IPS DF 6.9 (cell line): ENCODE data around the gene ARHGEF6.
A peak's percentile ranks its signal among the peaks of the same experiment; 100 is the strongest.

ENCODE experiments used
- DNase-seq: peaks from one replicate; pipeline ENCODE4 v3.0.0-alpha.2; 2013; ENCODE audit warnings: low read depth, low spot score
- H3K27ac ChIP-seq: one replicate; pipeline ENCODE4 v1.5.1; 2013; ENCODE audit warnings: low read length, control low read depth
- H3K27me3 ChIP-seq: 2 replicates; pipeline ENCODE4 v1.6.1; 2013; ENCODE audit warnings: mild to moderate bottlenecking, low read length; ENCODE audit not compliant: control insufficient read depth, insufficient read depth
- H3K36me3 ChIP-seq: 2 replicates; pipeline ENCODE4 v1.6.1; 2013; ENCODE audit warnings: low read length; ENCODE audit not compliant: control insufficient read depth, insufficient read depth
- H3K4me1 ChIP-seq: 2 replicates; pipeline ENCODE4 v1.6.1; 2013; ENCODE audit warnings: low read length; ENCODE audit not compliant: control insufficient read depth, insufficient read depth
- H3K4me3 ChIP-seq: 2 replicates; pipeline ENCODE4 v1.5.1; 2013; ENCODE audit warnings: mild to moderate bottlenecking, low read length
- H3K9me3 ChIP-seq: 2 replicates; pipeline ENCODE4 v1.6.1; 2013; ENCODE audit warnings: low read length, inconsistent platforms; ENCODE audit not compliant: control insufficient read depth, insufficient read depth
- WGBS: extraction: QIAGEN DNeasy Blood & Tissue Kit; methylation state at CpG from one replicate; pipeline ENCODE4 v1.1.7; 2013; ENCODE audit warnings: mixed read lengths, missing lambda C conversion rate; ENCODE audit not compliant: insufficient read length, insufficient coverage; 5-methylcytosine and 5-hydroxymethylcytosine counted together

Gene ARHGEF6

DNA sequence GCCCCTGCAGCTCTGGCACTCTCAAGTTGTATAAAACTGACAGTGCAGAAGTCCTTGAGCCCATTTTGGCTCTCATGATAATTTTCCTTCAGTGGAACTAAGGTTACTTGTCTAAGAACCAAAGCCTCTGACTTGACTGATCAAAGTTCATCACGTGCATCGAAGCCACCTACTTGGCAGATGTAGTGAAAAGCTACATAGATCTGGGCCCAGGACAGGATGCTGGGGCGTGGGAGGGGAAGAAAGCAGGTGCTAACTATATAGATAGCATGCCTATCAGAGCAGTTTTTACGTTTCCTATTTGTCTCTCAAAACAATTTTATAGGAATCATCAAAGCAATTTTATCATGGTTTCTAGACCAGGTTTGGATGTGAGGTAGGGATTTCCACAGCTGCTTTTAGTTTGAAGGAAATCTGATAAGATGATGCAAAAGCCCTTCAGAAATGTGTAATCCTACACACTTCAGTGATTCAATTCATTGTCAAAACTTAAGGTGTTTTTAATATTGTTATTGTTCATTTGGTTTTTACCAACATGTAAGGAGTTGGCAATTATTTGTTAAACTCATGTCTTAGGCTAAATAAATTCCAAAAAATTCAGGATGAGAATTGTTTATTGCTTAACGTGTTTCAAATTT lies 134.0 kb downstream of the ARHGEF6 start:
- H3K27ac ChIP-seq: no peak overlapping the region
- H3K27me3 ChIP-seq: no peaks in the 10 kb centered on the region
- no peaks in the 10 kb centered on the region for H3K36me3 ChIP-seq
- H3K4me3 ChIP-seq: no peak overlapping the region
- WGBS: no CpG with 5 or more reads among the region's 5 CpGs
- H3K9me3 ChIP-seq: no peaks in the 10 kb centered on the region
- no peaks in the 10 kb centered on the region for H3K4me1 ChIP-seq
- DNase-seq: no peak

DNA sequence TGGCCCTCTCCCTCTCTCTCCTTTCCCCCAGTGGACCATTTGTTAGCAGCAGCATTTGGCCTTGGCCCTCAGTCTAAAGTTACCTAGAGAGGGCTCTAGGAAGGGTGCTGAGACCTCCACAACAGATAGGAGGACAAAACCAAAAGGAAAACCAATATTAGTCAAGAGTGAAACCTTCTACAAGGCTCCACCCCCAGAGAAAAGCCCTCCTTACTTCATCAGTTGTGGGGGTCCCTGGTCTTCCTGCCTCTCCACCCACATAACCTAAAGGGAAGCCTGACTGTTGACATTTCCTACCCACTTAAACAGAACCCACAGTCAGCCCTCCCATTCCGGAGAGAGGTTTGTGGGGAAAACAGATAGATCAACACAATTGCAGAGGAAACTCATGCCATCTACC lies 137.5 kb downstream of the ARHGEF6 start:
- WGBS: no CpG with 5 or more reads among the region's 1 CpG
- Histone ChIP-seq H3K27ac (no peak overlapping the region), H3K27me3 (no peaks in the 10 kb centered on the region)

DNA sequence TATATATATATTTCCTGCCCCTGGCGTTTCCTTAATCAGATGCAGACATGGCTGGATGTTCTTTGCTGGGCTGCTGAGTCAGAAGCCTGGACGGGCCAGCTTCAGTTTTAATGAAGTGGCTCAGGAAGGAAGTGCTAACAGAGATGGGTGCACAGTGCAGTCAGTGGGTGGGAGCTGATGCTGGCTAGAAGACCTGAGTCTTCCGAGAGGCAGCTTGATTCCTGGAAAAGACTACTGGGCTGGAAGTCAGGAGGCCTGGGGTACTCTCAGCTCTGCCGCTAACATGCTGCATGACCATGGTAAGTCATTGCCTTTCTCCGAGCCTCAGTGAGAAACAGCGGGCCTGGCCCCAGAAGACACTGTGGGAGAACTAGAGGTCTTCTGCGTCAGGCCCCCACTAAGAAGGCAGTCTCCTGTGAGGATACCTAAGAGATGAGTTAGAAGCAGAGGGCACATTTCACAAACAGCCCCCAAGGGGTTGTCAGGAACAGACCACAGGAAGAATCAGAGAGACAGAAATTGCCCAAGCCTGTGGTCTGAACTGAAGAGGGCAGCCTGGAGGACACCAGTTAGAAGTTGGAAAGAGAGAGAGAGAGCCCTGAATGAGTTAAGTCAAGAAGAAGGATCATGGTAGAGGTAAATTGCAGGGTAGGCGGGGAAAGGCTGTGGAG lies 141.1 kb downstream of the ARHGEF6 start:
- H3K4me3 ChIP-seq: no peak overlapping the region
- H3K27me3 ChIP-seq: no peaks in the 10 kb centered on the region
- no peaks in the 10 kb centered on the region for H3K9me3 ChIP-seq
- no peak overlapping the region for H3K27ac ChIP-seq
- no peak for DNase-seq
- no peaks in the 10 kb centered on the region for H3K36me3 ChIP-seq
- WGBS: no CpG with 5 or more reads among the region's 8 CpGs
- no peaks in the 10 kb centered on the region for H3K4me1 ChIP-seq

More for the DNA sequence above, 137.5 kb downstream of the ARHGEF6 start:
- Histone ChIP-seq H3K4me3 (no peak overlapping the region), H3K4me1 (no peaks in the 10 kb centered on the region), H3K36me3 (no peaks in the 10 kb centered on the region), H3K9me3 (no peaks in the 10 kb centered on the region)
- no peak for DNase-seq

DNA sequence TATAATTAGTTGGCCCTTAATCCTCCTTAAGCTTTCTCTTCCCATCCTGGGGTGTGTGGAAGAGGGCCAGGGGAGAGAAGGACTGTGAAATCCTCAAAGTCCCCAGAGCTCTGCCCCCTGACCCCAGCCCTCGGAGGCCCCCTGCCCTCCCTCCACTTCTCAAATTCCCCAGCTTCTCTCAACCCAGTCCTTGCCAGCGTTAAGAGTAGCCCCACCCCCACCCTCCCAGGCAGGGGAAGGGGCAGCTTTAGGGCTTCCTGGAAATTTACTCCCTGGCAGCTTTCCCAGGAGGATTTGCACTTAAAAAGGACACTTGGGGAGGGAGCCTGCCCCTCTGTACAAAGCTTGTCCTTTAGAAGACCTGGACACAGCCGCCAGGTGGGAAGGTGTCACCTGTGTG lies 144.6 kb downstream of the ARHGEF6 start:
- H3K27ac ChIP-seq: no peak overlapping the region

GRCh38 chrX:136635235-136635634 lies 145.5 kb downstream of the ARHGEF6 start:
- no peak for DNase-seq
- WGBS: no CpG with 5 or more reads among the region's 6 CpGs

More for the DNA sequence above, 144.6 kb downstream of the ARHGEF6 start:
- H3K27me3 ChIP-seq: no peaks in the 10 kb centered on the region
- H3K36me3 ChIP-seq: no peaks in the 10 kb centered on the region
- peak; percentile 2 for DNase-seq
- no CpG with 5 or more reads among the region's 3 CpGs for WGBS
- no peaks in the 10 kb centered on the region for H3K9me3 ChIP-seq
- no peaks in the 10 kb centered on the region for H3K4me1 ChIP-seq
- no peak overlapping the region for H3K4me3 ChIP-seq

DNA sequence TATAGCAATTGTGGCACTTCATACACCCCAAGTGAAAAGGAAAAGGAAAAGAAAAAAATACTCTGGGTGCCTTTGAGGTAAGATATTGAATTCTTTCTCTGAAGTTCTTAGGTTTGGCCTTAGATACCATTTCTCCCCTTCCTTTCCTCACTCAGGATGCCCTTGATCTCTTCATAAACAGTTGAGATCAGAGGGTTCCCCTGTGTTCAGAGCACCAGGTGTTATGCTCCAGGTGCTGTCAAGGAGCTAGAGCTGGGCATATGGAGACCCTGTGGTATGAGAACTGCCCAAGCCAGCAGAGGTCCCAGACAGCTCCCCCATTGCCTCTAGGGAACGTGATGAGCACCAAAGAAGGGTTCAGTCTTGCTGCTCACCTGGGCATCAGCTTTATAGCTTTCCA lies 149.9 kb downstream of the ARHGEF6 start:
- Histone ChIP-seq H3K9me3 (no peaks in the 10 kb centered on the region), H3K4me3 (no peak overlapping the region), H3K36me3 (no peaks in the 10 kb centered on the region), H3K27ac (no peak overlapping the region), H3K4me1 (no peaks in the 10 kb centered on the region), H3K27me3 (no peaks in the 10 kb centered on the region)
- no CpG with 5 or more reads among the region's 1 CpG for WGBS
- DNase-seq: no peak

More at GRCh38 chrX:136635235-136635634, 145.5 kb downstream of the ARHGEF6 start:
- no peaks in the 10 kb centered on the region for H3K4me1 ChIP-seq
- H3K9me3 ChIP-seq: no peaks in the 10 kb centered on the region
- H3K4me3 ChIP-seq: no peak overlapping the region
- H3K27ac ChIP-seq: no peak overlapping the region
- H3K36me3 ChIP-seq: no peaks in the 10 kb centered on the region
- no peaks in the 10 kb centered on the region for H3K27me3 ChIP-seq

GRCh38 chrX:136629084-136629750 lies 151.5 kb downstream of the ARHGEF6 start:
- Histone ChIP-seq H3K36me3 (no peaks in the 10 kb centered on the region), H3K4me3 (no peak overlapping the region), H3K4me1 (no peaks in the 10 kb centered on the region), H3K9me3 (no peaks in the 10 kb centered on the region), H3K27me3 (no peaks in the 10 kb centered on the region), H3K27ac (no peak overlapping the region)
- no CpG with 5 or more reads among the region's 6 CpGs for WGBS
- no peak for DNase-seq

DNA sequence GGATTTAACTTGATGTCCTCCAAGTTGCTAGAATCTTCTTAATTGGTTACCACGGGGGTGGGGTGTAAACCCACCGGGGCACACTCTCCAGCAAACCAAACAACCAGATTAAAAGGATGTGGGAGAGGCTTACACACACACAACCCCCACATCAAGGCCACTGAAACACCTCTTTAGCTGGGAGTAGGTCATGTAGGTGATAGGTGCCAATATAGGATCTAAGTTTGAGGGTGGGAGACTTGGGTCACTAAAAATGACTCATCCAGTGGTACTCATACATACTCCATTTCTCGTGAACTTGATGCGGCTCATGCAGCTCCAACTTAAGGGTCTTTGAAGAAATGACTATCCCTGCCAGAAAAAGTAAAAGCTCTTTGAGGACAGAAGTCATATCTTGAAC lies 153.3 kb downstream of the ARHGEF6 start:
- Histone ChIP-seq H3K4me3 (no peak overlapping the region), H3K27ac (no peak overlapping the region), H3K27me3 (no peaks in the 10 kb centered on the region), H3K36me3 (no peaks in the 10 kb centered on the region), H3K4me1 (no peaks in the 10 kb centered on the region), H3K9me3 (no peaks in the 10 kb centered on the region)
- no CpG with 5 or more reads among the region's 4 CpGs for WGBS
- DNase-seq: no peak

DNA sequence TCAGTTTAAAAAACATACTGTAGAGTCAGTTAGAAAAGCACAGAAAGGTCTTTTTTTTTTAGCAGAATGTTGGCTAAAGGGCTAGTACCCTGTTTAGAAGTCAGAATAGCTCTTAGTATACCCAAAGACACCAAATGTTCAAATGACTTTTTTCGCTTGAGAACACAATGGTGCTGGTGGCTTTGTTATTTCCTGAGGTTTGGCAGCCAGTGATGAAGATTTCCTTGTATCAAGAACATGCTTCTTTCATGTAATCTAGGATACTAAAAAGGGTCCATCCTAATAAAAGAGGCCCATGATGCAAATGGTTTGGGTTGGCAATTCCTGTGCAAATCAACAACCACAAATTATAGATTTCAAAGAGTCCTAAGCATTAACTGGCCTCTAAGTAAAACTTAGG lies 153.8 kb downstream of the ARHGEF6 start:
- no peak overlapping the region for H3K27ac ChIP-seq
- WGBS: no CpG with 5 or more reads among the region's 1 CpG
- no peaks in the 10 kb centered on the region for H3K4me1 ChIP-seq
- no peaks in the 10 kb centered on the region for H3K36me3 ChIP-seq
- DNase-seq: no peak
- H3K4me3 ChIP-seq: no peak overlapping the region
- no peaks in the 10 kb centered on the region for H3K9me3 ChIP-seq
- H3K27me3 ChIP-seq: no peaks in the 10 kb centered on the region

- Histone ChIP-seq H3K4me1 (no peaks in the 10 kb centered on the region), H3K4me3 (no peak overlapping the region), H3K9me3 (no peaks in the 10 kb centered on the region), H3K36me3 (no peaks in the 10 kb centered on the region), H3K27ac (no peak overlapping the region), H3K27me3 (no peaks in the 10 kb centered on the region)
- WGBS: no CpG with 5 or more reads among the region's 2 CpGs
- no peak for DNase-seq
Observed at GRCh38 chrX:136626237-136626636, 154.5 kb downstream of the ARHGEF6 start.
